ENCODE data around the gene ADRM1. TPM values are rescaled to one million over a fixed set of nuclear protein-coding genes. Genes with fewer than 3 reads are reported as not detected.

Gene ADRM1
- 100 to 1,000 TPM in 7 of 9 donors, 10 to 100 TPM in 2; 87.2 to 254 (median 162) TPM for total RNA-seq
- polyA plus RNA-seq: 100 to 1,000 TPM in 1 of 3 donors, 10 to 100 TPM in 2; 50.6 to 125 (median 95.6) TPM
- long read RNA-seq, donor 1, transcript ADRM1-201 (10 exons, 1,478 nt): major isoform, 81 of 173 reads
- long read RNA-seq, donor 1, partial matches to known transcripts: 84 of 173 reads
- long read RNA-seq, donor 1, other reads (novel, unspliced or antisense): 6 of 173 reads
- long read RNA-seq, donor 2, transcript ADRM1-201 (10 exons, 1,478 nt): major isoform, 47 of 85 reads
- long read RNA-seq, donor 2, partial matches to known transcripts: 37 of 85 reads
- long read RNA-seq, donor 2, other reads (novel, unspliced or antisense): 0 of 85 reads
- long read RNA-seq, donor 3, transcript ADRM1-201 (10 exons, 1,478 nt): major isoform, 29 of 76 reads
- long read RNA-seq, donor 3, partial matches to known transcripts: 45 of 76 reads
- long read RNA-seq, donor 3, other reads (novel, unspliced or antisense): 0 of 76 reads
- long read RNA-seq, donor 4, transcript ADRM1-201 (10 exons, 1,478 nt): major isoform, 160 of 186 reads
- long read RNA-seq, donor 4, partial matches to known transcripts: 11 of 186 reads
- long read RNA-seq, donor 4, other reads (novel, unspliced or antisense): 13 of 186 reads
- long read RNA-seq, donor 5, transcript ADRM1-201 (10 exons, 1,478 nt): major isoform, 275 of 360 reads
- long read RNA-seq, donor 5, partial matches to known transcripts: 27 of 360 reads
- long read RNA-seq, donor 5, other reads (novel, unspliced or antisense): 52 of 360 reads
- long read RNA-seq, donor 6, transcript ADRM1-201 (10 exons, 1,478 nt): major isoform, 88 of 106 reads
- long read RNA-seq, donor 6, partial matches to known transcripts: 5 of 106 reads
- long read RNA-seq, donor 6, other reads (novel, unspliced or antisense): 12 of 106 reads
- long read RNA-seq, donor 7, transcript ADRM1-201 (10 exons, 1,478 nt): major isoform, 29 of 51 reads
- long read RNA-seq, donor 7, partial matches to known transcripts: 22 of 51 reads
- long read RNA-seq, donor 7, other reads (novel, unspliced or antisense): 0 of 51 reads
- long read RNA-seq, donor 8, transcript ADRM1-201 (10 exons, 1,478 nt): major isoform, 94 of 156 reads
- long read RNA-seq, donor 8, partial matches to known transcripts: 55 of 156 reads
- long read RNA-seq, donor 8, other reads (novel, unspliced or antisense): 7 of 156 reads
- long read RNA-seq, donor 9, transcript ADRM1-201 (10 exons, 1,478 nt): major isoform, 29 of 58 reads
- long read RNA-seq, donor 9, partial matches to known transcripts: 29 of 58 reads
- long read RNA-seq, donor 9, other reads (novel, unspliced or antisense): 0 of 58 reads
- long read RNA-seq, donor 10, transcript ADRM1-201 (10 exons, 1,478 nt): major isoform, 41 of 58 reads
- long read RNA-seq, donor 10, partial matches to known transcripts: 17 of 58 reads
- long read RNA-seq, donor 10, other reads (novel, unspliced or antisense): 0 of 58 reads

- TF ChIP-seq CTCF (IDR thresholded peaks at IDR 0.05) (peak; percentile 72 to 99 (median 93)), POLR2A (IDR thresholded peaks at IDR 0.05) (peak; percentile 9 to 72)
- Histone ChIP-seq H3K4me3 (peak within 1 kb of the TSS; percentile 2 to 80 (median 71)), H3K9me3 (replicated peaks in 1 of 3) (no peaks in the 10 kb centered on the region), H3K4me1 (replicated peaks in 1 of 2) (peaks cover 20 to 36% of the 10 kb centered on the region in 2 donors), H3K27me3 (no peaks in the 10 kb centered on the region), H3K27ac (peak within 1 kb of the TSS; percentile 97 to 99 (median 98)), H3K36me3 (replicated peaks in 1 of 2) (peaks cover 0 to 34% of the 10 kb centered on the region in 2 donors)
- peak; percentile 95 to 97 (median 95) for DNase-seq
- intact Hi-C loops (cut with DNase I): loop anchor here (2.0 to 10.0 kb wide), 6 partner anchors 52 to 492 kb away; partner anchors contain the start of genes LAMA5 (in 1 of the 2) and MRGBP (in 1 of the 2)
- WGBS, 4 donors: 0 to 2% (median 1%) methylated on average over 7 to 81 of the region's 81 CpGs
These were observed at the start of gene ADRM1 for GRCh38 chr20:62302341-62303061. TSS of gene ADRM1 (plus strand) at chr20:62302997. CDS start at chr20:62303569, 572 bp downstream.

- Histone ChIP-seq H3K4me3 (no peak overlapping the region), H3K27ac (no peak overlapping the region), H3K4me1 (replicated peaks in 1 of 2) (peaks cover 2 to 5% of the 10 kb centered on the region in 2 donors), H3K27me3 (no peaks in the 10 kb centered on the region), H3K36me3 (replicated peaks in 1 of 2) (peaks cover 0 to 18% of the 10 kb centered on the region in 2 donors), H3K9me3 (replicated peaks in 1 of 3) (no peaks in the 10 kb centered on the region)
- 87 to 93% (median 90%) methylated on average over 4 to 6 of the region's 6 CpGs for WGBS, 4 donors
- DNase-seq: no peak
- TF ChIP-seq POLR2A (IDR thresholded peaks at IDR 0.05) (no peak), CTCF (IDR thresholded peaks at IDR 0.05) (no peak)
- intact Hi-C loops (cut with DNase I): no loop called here
These were observed 49.4 kb upstream of the ADRM1 start for GRCh38 chr20:62253398-62253797.

GRCh38 chr20:62254021-62254724, 48.6 kb upstream of the ADRM1 start:
- no peak for DNase-seq
- TF ChIP-seq CTCF (IDR thresholded peaks at IDR 0.05) (no peak), POLR2A (IDR thresholded peaks at IDR 0.05) (no peak)
- Histone ChIP-seq H3K4me1 (replicated peaks in 1 of 2) (peaks cover 7 to 9% of the 10 kb centered on the region in 2 donors), H3K4me3 (no peak overlapping the region), H3K27me3 (no peaks in the 10 kb centered on the region), H3K36me3 (replicated peaks in 1 of 2) (peaks cover 0 to 22% of the 10 kb centered on the region in 2 donors), H3K27ac (no peak overlapping the region), H3K9me3 (replicated peaks in 1 of 3) (no peaks in the 10 kb centered on the region)
- WGBS, 4 donors: 76 to 81% (median 79%) methylated on average over 17 to 24 of the region's 24 CpGs
- intact Hi-C loops (cut with DNase I): no loop called here

Data from adrenal gland (tissue), 19 donors.